ENCODE results near the gene CCDC188. TPM values are rescaled to one million over a fixed set of nuclear protein-coding genes. Genes with fewer than 3 reads are reported as not detected.

CCDC188 gene
- total and polyA plus RNA-seq, 4 donors, result not detected

- H3K4me3 ChIP-seq (ENCODE audit: low read depth in 1 of 3, low read length in 3 of 3), result no peak overlapping the region
- H3K9ac ChIP-seq (ENCODE audit: low read depth in 1 of 2, low read length in 2 of 2), result no peak overlapping the region
- DNase-seq (ENCODE audit: low spot score), result no peak
- no peaks in the 10 kb centered on the region for H3K27me3 ChIP-seq (ENCODE audit: control insufficient read depth in 4 of 4, insufficient read depth in 4 of 4, low read length in 3 of 4)
- 95% methylated on average over 13 of the region's 13 CpGs for WGBS
- no peak for TF ChIP-seq ZBTB33 (IDR thresholded peaks at IDR 0.05)
- TF ChIP-seq HNF4A (conservative IDR thresholded peaks at IDR 0.05), result no peak
- TF ChIP-seq FOXA1 (IDR thresholded peaks at IDR 0.05), result no peak
- TF ChIP-seq, protein P1, sequence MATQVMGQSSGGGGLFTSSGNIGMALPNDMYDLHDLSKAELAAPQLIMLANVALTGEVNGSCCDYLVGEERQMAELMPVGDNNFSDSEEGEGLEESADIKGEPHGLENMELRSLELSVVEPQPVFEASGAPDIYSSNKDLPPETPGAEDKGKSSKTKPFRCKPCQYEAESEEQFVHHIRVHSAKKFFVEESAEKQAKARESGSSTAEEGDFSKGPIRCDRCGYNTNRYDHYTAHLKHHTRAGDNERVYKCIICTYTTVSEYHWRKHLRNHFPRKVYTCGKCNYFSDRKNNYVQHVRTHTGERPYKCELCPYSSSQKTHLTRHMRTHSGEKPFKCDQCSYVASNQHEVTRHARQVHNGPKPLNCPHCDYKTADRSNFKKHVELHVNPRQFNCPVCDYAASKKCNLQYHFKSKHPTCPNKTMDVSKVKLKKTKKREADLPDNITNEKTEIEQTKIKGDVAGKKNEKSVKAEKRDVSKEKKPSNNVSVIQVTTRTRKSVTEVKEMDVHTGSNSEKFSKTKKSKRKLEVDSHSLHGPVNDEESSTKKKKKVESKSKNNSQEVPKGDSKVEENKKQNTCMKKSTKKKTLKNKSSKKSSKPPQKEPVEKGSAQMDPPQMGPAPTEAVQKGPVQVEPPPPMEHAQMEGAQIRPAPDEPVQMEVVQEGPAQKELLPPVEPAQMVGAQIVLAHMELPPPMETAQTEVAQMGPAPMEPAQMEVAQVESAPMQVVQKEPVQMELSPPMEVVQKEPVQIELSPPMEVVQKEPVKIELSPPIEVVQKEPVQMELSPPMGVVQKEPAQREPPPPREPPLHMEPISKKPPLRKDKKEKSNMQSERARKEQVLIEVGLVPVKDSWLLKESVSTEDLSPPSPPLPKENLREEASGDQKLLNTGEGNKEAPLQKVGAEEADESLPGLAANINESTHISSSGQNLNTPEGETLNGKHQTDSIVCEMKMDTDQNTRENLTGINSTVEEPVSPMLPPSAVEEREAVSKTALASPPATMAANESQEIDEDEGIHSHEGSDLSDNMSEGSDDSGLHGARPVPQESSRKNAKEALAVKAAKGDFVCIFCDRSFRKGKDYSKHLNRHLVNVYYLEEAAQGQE (IDR thresholded peaks at IDR 0.05), result no peak
- TF ChIP-seq, protein P2, sequence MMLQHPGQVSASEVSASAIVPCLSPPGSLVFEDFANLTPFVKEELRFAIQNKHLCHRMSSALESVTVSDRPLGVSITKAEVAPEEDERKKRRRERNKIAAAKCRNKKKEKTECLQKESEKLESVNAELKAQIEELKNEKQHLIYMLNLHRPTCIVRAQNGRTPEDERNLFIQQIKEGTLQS (IDR thresholded peaks at IDR 0.05), result no peak
- no peak for TF ChIP-seq GABPA (IDR thresholded peaks at IDR 0.05 in 1 of 2, conservative IDR thresholded peaks at IDR 0.05 in 1 of 2)
- no peak for TF ChIP-seq TAF1 (conservative IDR thresholded peaks at IDR 0.05)
- no peak for TF ChIP-seq MAX (IDR thresholded peaks at IDR 0.05)
- no peak for TF ChIP-seq RXRA (IDR thresholded peaks at IDR 0.05)
- TF ChIP-seq FOXA2 (IDR thresholded peaks at IDR 0.05), result no peak
- TF ChIP-seq NR2F2 (IDR thresholded peaks at IDR 0.05), result no peak
- TF ChIP-seq YY1 (IDR thresholded peaks at IDR 0.05), result no peak
- TF ChIP-seq HNF4G (IDR thresholded peaks at IDR 0.05), result no peak
- no peaks in the 10 kb centered on the region for H3K9me3 ChIP-seq (ENCODE audit: control insufficient read depth in 4 of 4, low read length in 3 of 4)
- peaks cover 12 to 44% (median 23%) of the 10 kb centered on the region in 4 donors for H3K36me3 ChIP-seq (ENCODE audit: control insufficient read depth in 4 of 4, insufficient read depth in 3 of 4, low read depth in 1 of 4, low read length in 3 of 4)
- H3K27ac ChIP-seq (ENCODE audit: low read depth in 1 of 2, low read length in 2 of 2), result no peak overlapping the region
- peaks cover 8 to 71% (median 54%) of the 10 kb centered on the region in 4 donors for H3K4me1 ChIP-seq (ENCODE audit: control insufficient read depth in 4 of 4, insufficient read depth in 4 of 4, low read length in 3 of 4)
These were observed 27.3 kb downstream of the CCDC188 start for GRCh38 chr22:20123366-20124082.

DNA sequence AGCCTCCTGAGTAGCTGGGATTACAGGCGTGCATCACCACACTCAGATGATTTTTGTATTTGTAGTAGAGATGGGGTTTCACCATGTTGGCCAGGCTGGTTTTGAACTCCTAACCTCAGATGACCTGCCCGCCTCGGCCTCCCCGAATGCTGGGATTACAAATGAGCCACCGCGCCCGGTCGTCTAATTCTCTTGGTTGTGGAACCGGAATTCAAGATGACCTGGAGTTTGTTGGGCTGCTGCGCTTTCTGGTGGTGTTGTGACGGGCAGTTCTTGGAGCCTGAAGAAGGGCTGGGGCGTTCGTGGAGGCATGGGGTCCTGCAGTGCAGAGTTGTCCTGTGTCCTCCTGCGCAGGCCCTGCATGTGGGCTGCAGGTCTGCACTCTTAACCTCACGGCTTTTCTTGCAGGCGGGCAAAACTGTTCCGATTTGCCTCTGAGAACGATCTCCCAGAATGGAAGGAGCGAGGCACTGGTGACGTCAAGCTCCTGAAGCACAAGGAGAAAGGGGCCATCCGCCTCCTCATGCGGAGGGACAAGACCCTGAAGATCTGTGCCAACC, 28.9 kb downstream of the CCDC188 start:
- DNase-seq (ENCODE audit: low spot score), result no peak
- Histone ChIP-seq H3K27ac (ENCODE audit: low read depth in 1 of 2, low read length in 2 of 2) (no peak overlapping the region), H3K4me3 (ENCODE audit: low read depth in 1 of 3, low read length in 3 of 3) (no peak overlapping the region), H3K27me3 (ENCODE audit: control insufficient read depth in 4 of 4, insufficient read depth in 4 of 4, low read length in 3 of 4) (no peaks in the 10 kb centered on the region), H3K4me1 (ENCODE audit: control insufficient read depth in 4 of 4, insufficient read depth in 4 of 4, low read length in 3 of 4) (peaks cover 8 to 66% (median 51%) of the 10 kb centered on the region in 4 donors), H3K9ac (ENCODE audit: low read depth in 1 of 2, low read length in 2 of 2) (no peak overlapping the region), H3K36me3 (ENCODE audit: control insufficient read depth in 4 of 4, insufficient read depth in 3 of 4, low read depth in 1 of 4, low read length in 3 of 4) (peaks cover 12 to 44% (median 21%) of the 10 kb centered on the region in 4 donors), H3K9me3 (ENCODE audit: control insufficient read depth in 4 of 4, low read length in 3 of 4) (no peaks in the 10 kb centered on the region)
- WGBS, result 95% methylated on average over 22 of the region's 22 CpGs
- TF ChIP-seq EGR1 (IDR thresholded peaks at IDR 0.05; ENCODE audit: low read depth in 2 of 2) (no peak), ZBTB33 (IDR thresholded peaks at IDR 0.05) (no peak), MAX (IDR thresholded peaks at IDR 0.05) (no peak), HNF4G (IDR thresholded peaks at IDR 0.05) (no peak), RXRA (IDR thresholded peaks at IDR 0.05) (no peak), HNF4A (conservative IDR thresholded peaks at IDR 0.05) (no peak), RAD21 (IDR thresholded peaks at IDR 0.05) (no peak)
- TF ChIP-seq, protein P1 (IDR thresholded peaks at IDR 0.05), result no peak
- TF ChIP-seq, protein P3, sequence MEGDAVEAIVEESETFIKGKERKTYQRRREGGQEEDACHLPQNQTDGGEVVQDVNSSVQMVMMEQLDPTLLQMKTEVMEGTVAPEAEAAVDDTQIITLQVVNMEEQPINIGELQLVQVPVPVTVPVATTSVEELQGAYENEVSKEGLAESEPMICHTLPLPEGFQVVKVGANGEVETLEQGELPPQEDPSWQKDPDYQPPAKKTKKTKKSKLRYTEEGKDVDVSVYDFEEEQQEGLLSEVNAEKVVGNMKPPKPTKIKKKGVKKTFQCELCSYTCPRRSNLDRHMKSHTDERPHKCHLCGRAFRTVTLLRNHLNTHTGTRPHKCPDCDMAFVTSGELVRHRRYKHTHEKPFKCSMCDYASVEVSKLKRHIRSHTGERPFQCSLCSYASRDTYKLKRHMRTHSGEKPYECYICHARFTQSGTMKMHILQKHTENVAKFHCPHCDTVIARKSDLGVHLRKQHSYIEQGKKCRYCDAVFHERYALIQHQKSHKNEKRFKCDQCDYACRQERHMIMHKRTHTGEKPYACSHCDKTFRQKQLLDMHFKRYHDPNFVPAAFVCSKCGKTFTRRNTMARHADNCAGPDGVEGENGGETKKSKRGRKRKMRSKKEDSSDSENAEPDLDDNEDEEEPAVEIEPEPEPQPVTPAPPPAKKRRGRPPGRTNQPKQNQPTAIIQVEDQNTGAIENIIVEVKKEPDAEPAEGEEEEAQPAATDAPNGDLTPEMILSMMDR (IDR thresholded peaks at IDR 0.05; ENCODE audit: low read depth, low read length, missing input control), result no peak

All from liver (tissue), 9 donors.